ENCODE measurements around the gene TMOD3.
"Not testable (repeated sequence)": the region's sequence is repeated elsewhere in the genome, so short reads cannot be mapped to it uniquely, and the experiment has no call there.

TMOD3 gene

GRCh38 chr15:51865317-51865716, 35.9 kb downstream of the TMOD3 start:
- DNase-seq = no peak

- no peak for DNase-seq
These were observed 36.7 kb downstream of the TMOD3 start for GRCh38 chr15:51866161-51866560.

- no peak for DNase-seq
These were observed 37.3 kb downstream of the TMOD3 start for GRCh38 chr15:51866751-51867150.

GRCh38 chr15:51869060-51869421, 39.6 kb downstream of the TMOD3 start:
- no peak for DNase-seq

- no peak for DNase-seq
These were observed 41.3 kb downstream of the TMOD3 start for GRCh38 chr15:51870774-51871173.

GRCh38 chr15:51874751-51875644, 45.5 kb downstream of the TMOD3 start:
- DNase-seq = no peak

GRCh38 chr15:51876169-51876568, 46.7 kb downstream of the TMOD3 start:
- DNase-seq = no peak

GRCh38 chr15:51878446-51879386, 49.3 kb downstream of the TMOD3 start:
- DNase-seq = peak; percentile 62

- DNase-seq = no peak
These were observed 50.1 kb downstream of the TMOD3 start for GRCh38 chr15:51879555-51879954.

- DNase-seq = peak; percentile 44
These were observed 53.9 kb downstream of the TMOD3 start for GRCh38 chr15:51883271-51883837.

GRCh38 chr15:51884041-51884440, 54.6 kb downstream of the TMOD3 start:
- DNase-seq = no peak

- DNase-seq = peak; percentile 22
These were observed 55.2 kb downstream of the TMOD3 start for GRCh38 chr15:51884517-51885236.

GRCh38 chr15:51885758-51886157, 56.3 kb downstream of the TMOD3 start:
- DNase-seq = not testable (repeated sequence)

GRCh38 chr15:51887887-51888592, 58.6 kb downstream of the TMOD3 start:
- no peak for DNase-seq

- DNase-seq = peak; percentile 47
These were observed 59.2 kb downstream of the TMOD3 start for GRCh38 chr15:51888593-51889195.

GRCh38 chr15:51889486-51889885, 60.0 kb downstream of the TMOD3 start:
- DNase-seq = no peak

GRCh38 chr15:51904421-51904820, 75.0 kb downstream of the TMOD3 start:
- DNase-seq = no peak

GRCh38 chr15:51904931-51905330, 75.5 kb downstream of the TMOD3 start:
- no peak for DNase-seq

- no peak for DNase-seq
These were observed 77.8 kb downstream of the TMOD3 start for GRCh38 chr15:51907136-51907862.

- no peak for DNase-seq
These were observed 78.9 kb downstream of the TMOD3 start for GRCh38 chr15:51908316-51908715.

- no peak for DNase-seq
These were observed 80.1 kb downstream of the TMOD3 start for GRCh38 chr15:51909584-51909983.

Measured in eye (tissue), 1 donor.